HG03064 (cell line): Measurements from ENCODE around the gene MEGF11.

Experiments used
- ATAC-seq: cut with Tn5 transposase; IDR thresholded peaks from one replicate; pipeline ENCODE4 v1.9.1; 2021; ENCODE audit warnings: low read depth; ENCODE audit not compliant: unreplicated experiment

The MEGF11 gene

GRCh38 chr15:66075947-66076346, 177.6 kb downstream of the MEGF11 start:
- ATAC-seq, result no peak

- no peak for ATAC-seq
Observed at GRCh38 chr15:66072616-66073361, 180.8 kb downstream of the MEGF11 start.

DNA sequence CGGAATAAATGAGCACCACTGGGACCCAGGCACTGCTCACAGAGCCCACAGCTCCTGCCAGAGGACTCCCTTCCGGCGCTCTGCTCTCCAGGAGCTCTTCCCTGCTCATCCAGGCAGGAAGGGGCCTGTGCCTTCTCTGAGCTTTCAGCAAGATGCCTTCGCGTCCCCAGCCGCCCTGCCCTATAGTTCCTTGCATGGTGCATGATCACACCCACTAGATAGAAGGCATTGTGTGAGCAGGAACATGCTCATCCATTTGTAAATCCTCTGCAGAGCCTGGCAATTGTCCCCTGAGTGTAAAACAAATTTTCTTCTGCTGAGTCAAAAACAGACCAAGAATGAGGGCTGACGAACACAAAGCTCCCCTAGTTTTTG, 181.6 kb downstream of the MEGF11 start:
- no peak for ATAC-seq

DNA sequence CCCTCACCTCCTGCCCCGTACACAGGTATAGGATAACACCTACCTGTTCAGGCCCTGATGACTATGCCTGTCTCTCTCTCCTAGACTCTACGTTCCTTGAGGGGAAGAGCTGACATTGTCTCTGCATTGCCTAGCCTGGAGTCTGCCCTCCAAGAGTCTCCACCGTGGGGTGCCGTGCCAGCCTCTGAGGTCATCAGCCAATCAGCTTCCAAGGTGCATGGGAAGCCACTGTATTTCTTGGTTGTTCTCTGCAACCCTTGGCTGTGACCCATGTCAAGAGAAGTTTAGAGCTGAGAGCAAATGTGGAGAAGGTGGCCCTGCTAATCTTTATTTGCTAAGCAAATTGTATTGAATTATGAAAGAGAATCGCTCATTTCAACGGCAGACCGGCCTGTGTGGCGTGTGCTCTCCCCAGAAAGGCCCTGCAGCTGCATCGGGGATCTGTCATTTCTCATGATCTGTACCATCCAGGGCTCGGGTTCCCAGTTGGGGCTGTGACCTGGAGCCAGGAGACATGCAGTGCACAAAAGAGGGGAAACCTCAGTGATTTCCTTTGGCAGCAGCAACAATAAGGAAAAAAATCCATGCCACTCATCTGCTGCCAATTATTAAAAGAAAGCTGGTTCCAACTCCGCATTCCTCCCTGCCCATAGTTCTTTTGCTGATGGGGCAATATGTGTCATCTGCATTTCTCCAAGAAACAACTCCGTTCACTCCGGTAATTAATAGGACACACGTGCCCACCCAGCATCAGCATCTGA, 182.2 kb downstream of the MEGF11 start:
- no peak for ATAC-seq

DNA sequence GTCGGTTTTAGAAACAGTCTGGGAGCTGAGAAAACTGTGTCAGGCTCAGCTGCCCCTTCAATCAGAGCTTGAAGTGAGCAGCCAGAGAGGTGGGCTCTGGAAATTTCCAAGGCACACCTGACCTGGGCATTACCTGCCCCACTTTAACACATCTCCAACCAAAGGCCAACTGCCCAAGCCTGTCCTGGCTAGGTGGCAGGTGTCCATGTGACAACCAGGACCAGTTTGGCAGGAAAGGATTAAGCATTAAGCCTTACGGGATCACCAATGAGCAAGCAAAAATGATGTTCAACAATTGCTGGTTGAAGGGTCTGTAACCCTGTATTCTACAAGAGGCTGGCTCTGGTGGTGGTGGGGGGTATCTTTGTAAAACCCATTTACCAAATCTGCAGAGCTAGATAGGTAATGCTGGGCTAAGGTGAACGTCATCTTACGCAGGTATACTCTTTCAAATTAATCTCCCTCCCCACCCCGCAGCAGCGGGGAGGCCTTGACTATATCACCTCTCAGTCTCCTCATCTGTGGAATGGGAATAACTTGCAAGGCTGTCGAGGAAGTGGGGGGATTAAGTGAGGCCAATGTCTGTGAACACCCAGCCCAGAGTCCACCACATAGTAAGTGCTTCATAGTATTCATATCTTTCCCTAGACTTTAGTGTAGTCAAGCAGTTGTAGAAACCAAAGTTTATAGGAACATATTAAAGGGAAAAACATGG, 183.2 kb downstream of the MEGF11 start:
- no peak for ATAC-seq

- ATAC-seq, result no peak
Observed at GRCh38 chr15:66069751-66070150, 183.8 kb downstream of the MEGF11 start.

DNA sequence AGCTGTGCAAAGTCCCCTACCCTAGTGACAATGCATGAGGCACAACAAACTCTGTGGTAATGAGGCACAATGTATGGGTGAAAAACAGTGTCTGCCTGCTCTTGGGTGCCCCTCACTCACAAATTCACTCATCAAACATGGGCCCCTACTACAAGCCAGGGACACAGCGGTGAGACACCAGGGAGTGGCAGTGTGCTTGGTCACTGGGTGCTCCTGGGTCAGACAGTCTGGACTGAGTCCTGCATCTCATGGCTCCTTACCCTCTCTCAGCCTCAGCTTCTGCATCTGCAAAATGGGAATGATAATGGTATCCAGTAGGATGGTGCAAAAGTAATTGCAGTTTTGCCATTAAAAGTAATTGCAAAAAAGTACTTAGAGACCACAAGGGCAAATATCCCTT, 184.7 kb downstream of the MEGF11 start:
- no peak for ATAC-seq

DNA sequence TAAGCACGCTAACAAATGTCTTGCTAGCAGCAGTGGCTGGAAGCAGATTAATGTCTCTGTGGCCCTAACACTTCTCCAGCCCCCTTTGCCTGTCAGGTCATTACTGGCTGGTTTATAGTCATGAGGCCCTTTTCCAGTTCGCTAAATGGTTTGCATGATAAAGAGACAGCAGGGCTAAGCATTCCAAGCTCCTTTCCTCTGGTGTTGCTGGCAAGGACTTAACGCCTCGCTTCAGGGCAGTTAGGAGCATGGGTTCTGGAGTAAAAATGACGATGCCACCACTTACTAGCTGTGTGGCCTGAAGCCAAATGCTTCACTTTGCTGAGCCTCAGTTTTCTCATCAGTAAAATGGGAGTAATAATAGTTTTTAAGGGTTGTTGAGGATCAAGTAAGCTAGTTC, 185.9 kb downstream of the MEGF11 start:
- no peak for ATAC-seq

DNA sequence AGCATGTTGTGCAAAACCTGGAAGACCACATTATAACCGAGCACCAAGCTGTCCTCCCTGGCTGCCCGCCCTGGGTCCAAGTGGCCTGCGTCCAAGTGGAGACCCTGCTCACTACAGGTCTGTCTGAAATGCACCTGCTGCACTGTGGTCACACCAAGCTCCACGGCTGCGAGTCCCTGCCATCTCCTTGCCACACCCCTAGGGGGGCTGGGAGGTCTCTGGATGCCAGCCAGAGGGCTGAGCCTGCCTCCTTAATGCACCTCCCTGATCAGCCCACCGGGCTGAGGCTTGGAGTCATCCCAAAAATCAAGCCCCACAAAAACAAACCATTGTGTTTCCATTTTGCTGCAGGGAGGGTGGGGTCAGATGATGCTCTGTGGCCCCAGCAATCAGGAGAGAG, 187.1 kb downstream of the MEGF11 start:
- no peak for ATAC-seq

- ATAC-seq, result no peak
Observed at GRCh38 chr15:66066005-66066404, 187.5 kb downstream of the MEGF11 start.

DNA sequence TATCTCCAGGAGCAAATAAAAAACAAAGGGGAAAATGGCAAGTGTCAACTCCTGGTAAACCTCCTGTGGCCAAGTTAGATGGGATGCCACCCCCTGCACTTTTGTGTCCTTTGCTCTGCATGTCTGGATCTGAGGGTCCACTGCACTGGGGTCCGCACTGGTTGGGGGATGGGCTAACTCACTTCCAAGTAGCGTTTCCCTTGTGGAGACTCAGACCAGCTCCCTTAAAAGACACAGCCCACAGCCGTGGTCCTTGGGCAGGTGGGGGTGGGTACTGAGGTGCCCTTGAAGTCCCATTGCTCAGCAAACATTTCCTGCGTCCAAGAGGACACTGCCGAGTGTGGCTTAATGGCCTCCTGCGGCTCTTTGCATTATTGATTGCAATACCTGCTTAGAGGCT, 188.2 kb downstream of the MEGF11 start:
- no peak for ATAC-seq

- no peak for ATAC-seq
Observed at GRCh38 chr15:66063147-66063546, 190.4 kb downstream of the MEGF11 start.

- no peak for ATAC-seq
Observed at GRCh38 chr15:66057089-66057488, 196.5 kb downstream of the MEGF11 start.

- ATAC-seq, result no peak
Observed at GRCh38 chr15:66053991-66054390, 199.6 kb downstream of the MEGF11 start.

DNA sequence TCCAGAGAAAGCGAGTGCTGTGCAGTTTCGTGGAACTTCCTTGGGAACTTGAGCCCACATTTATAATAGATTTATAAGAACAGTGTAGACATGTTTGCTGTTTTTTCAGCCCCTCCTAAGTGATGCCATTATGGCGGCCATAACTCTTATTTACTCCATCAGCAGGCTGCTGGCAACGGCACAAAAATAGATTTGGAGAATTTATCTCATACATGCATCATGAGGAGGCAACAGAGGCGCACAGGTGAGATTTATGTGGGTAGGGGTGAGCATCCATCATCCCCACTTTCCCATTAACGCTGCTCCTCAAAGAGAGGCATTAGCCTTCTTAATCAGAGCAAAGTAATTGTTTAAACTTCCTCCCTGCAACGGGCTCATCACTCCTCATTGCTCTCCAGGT, 201.7 kb downstream of the MEGF11 start:
- ATAC-seq, result no peak

DNA sequence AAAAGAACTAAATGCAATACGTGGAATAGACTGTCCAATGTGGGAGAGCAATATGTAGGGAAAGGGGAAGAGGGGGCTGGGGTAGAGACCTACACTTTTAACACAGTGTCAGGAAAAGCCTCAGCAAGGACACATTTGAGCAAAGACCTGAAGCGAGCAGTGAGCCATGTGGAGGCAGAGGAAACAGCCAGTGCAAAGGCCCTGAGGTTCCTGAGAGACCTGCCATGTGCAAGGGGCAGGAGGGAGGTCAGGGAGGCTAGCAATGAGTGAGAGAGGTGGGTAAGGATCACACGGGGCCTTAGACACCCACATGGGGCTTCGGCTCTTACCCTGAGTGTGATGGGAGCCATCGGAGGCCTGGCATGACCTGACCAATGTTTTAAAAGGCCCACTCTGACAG, 203.3 kb downstream of the MEGF11 start:
- no peak for ATAC-seq

- no peak for ATAC-seq
Observed at GRCh38 chr15:66049353-66049752, 204.2 kb downstream of the MEGF11 start.

- no peak for ATAC-seq
Observed at GRCh38 chr15:66047321-66048024, 206.1 kb downstream of the MEGF11 start.

DNA sequence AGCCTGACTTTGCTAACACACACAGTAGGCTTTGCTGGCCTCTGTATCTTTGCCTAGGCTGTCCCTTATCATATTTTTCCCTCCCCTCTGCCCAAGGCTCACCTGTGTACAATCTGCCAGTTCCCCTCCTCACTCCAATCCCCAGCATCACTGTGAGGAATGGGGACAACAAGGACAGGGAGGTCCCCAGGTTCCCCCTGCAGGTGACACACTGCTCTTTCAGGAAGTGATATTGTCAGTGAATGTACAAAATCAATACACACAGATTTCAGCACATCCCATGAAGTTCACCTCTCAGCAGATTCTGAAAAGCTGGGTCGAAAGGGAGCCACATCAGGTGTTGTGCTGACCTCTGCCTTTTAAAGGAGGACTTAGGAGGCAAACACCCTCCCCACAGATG, 206.8 kb downstream of the MEGF11 start:
- no peak for ATAC-seq

DNA sequence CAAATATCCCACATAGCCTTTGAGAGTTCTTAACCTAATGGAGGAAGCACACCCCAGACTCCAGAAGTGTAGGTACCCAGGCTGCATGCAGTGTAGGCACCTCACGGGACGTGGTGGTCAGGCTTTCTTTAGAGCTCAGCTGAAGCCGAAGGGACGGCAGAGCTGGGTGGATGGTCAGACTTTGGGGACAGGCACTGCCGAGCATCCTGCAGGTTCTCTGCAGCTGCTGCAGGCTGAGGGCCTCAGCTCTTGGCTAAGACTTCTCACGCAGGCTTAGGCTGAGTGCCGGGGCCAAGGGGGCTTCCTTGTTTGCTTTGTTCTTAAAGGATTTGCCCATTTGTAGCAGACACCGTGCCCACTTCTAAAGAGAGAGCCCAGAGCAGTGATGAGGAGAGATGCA, 207.2 kb downstream of the MEGF11 start:
- no peak for ATAC-seq

DNA sequence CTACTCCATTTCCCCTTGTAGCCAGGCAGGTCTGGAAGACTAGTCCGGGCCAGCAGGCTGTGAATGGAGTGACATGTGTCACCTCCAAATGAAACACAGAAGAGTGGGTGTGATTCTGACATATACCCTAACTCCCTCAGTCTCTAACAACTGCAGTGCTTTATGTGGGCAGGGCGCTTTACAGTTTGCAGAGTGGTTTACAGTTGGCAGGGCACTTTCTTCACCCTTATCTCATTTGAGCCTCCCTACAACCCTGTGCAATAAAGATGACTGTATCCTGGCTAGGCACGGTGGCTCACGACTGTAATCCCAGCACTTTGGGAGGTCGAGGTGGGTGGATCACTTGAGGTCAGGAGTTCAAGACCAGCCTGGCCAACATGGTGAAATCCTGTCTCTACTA, 208.0 kb downstream of the MEGF11 start:
- no peak for ATAC-seq
